GM06990 (cell line): ENCODE measurements around the gene CHRD.

Experiments
- DNase-seq: peaks from one replicate; pipeline ENCODE4 v3.0.0-alpha.2; 2011; ENCODE audit not compliant: insufficient read length; ENCODE audit errors: extremely low read depth
- H3K27me3 ChIP-seq: replicated peaks from 2 replicates; pipeline ENCODE4 v1.6.0; 2011; ENCODE audit warnings: low read length; ENCODE audit not compliant: control insufficient read depth, insufficient read depth
- H3K36me3 ChIP-seq: 2 replicates; pipeline ENCODE4 v1.5.1; 2011; ENCODE audit warnings: low read length; ENCODE audit not compliant: control insufficient read depth, insufficient read depth
- H3K4me3 ChIP-seq: replicated peaks from 2 replicates; pipeline ENCODE4 v1.5.1; 2011; ENCODE audit warnings: low read depth, mild to moderate bottlenecking, control low read depth, low read length
- TF ChIP-seq, protein P1 (sequence below): IDR thresholded peaks from 2 replicates; pipeline ENCODE4 v1.5.1; 2011; ENCODE audit warnings: low read length, control low read depth, mild to moderate bottlenecking, inconsistent platforms; ENCODE audit not compliant: insufficient read depth, poor library complexity, severe bottlenecking

The CHRD gene

DNA sequence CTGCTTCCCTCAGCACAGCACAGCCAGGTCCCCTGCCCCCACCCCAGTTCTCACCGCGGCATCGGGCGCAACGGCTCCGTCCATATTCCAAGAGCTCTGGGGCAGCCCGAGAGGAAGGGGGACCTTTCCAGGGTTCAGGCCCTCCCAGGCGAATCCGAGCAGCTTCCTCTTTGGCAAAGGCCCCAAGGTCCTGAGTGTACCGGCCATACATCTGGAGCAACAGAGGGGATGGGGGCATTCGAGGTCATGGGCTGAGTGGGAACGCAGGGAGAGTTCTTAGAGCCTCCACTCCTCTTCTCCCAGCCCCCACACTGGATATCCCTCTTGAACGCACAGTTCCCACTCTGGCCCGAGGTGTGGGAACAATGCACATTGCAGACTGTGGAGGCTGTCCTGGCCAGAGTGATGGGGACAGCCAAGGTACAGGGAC, 20.9 kb upstream of the CHRD start:
- Histone ChIP-seq H3K4me3 (no peak overlapping the region), H3K36me3 (no peaks in the 10 kb centered on the region), H3K27me3 (no peaks in the 10 kb centered on the region; the same call in 1 of the 2 replicates)
- TF ChIP-seq, protein P1, sequence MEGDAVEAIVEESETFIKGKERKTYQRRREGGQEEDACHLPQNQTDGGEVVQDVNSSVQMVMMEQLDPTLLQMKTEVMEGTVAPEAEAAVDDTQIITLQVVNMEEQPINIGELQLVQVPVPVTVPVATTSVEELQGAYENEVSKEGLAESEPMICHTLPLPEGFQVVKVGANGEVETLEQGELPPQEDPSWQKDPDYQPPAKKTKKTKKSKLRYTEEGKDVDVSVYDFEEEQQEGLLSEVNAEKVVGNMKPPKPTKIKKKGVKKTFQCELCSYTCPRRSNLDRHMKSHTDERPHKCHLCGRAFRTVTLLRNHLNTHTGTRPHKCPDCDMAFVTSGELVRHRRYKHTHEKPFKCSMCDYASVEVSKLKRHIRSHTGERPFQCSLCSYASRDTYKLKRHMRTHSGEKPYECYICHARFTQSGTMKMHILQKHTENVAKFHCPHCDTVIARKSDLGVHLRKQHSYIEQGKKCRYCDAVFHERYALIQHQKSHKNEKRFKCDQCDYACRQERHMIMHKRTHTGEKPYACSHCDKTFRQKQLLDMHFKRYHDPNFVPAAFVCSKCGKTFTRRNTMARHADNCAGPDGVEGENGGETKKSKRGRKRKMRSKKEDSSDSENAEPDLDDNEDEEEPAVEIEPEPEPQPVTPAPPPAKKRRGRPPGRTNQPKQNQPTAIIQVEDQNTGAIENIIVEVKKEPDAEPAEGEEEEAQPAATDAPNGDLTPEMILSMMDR, result no peak
- no peak for DNase-seq

DNA sequence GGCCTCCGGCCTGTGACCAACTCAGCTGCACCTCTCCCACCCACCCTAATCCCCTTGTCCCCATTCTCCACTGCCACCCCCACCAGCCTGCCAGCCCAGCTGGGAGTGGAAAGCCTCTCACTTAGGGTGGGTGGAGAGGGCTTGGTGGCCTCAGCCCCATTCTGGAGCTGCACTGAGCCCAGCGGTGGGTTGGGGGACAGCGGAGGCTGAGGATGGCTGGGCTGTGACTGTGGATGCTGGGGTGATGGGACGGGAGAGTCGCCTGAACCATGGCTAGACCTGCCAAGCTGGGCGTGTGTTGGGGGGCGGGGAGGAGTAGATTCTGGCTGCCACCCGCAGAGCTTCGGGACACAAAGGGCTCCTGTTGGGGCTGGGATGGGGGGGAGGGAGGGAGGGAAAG, 20.2 kb upstream of the CHRD start:
- Histone ChIP-seq H3K4me3 (no peak overlapping the region), H3K27me3 (no peaks in the 10 kb centered on the region; the same call in 1 of the 2 replicates), H3K36me3 (no peaks in the 10 kb centered on the region)
- DNase-seq, result no peak
- TF ChIP-seq, protein P1, result no peak

DNA sequence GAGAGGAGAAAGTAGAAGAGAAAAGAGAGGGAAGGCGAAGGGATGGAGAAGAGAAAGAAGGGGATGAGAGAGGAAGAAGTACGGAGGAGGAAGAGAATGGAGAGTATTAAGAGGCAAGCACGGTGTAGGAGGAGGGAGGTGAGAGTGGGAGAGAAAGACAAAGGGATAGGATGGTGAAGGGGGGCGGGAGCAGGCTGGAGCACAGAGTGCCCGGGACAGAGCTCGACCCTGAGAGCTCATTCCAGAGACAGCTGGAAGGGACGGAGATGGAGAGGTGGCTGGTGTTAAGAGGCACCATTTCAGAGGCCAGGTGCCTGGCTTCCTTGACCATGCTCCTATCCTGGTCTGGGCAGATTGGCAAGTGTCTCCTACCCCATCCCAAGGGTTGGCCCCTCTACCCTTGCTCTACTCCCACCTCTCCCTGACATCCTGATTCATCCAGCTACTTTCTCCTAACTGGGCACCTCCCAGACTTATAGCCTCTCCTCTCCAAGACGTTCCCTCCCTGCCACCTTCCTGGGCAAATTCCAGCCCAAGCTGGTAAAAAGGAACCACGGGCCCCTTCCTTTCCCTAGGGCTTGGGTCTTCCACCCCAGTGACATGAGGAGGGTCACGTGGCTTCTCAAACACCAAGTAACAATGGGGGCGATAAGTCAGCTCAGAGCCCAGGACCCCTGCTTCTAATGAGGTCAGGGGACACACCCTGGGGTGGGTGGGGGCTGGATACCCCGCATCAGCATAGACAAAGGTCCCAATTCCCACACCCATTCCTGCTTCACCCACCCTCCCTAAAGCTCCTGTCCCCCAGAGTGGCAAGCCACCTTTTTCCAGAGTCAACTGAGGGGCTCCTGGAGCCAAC, 19.6 kb upstream of the CHRD start:
- DNase-seq, result no peak
- no peaks in the 10 kb centered on the region; the same call in 1 of the 2 replicates for H3K27me3 ChIP-seq
- no peak overlapping the region for H3K4me3 ChIP-seq
- TF ChIP-seq, protein P1, result no peak
- no peaks in the 10 kb centered on the region; the same call in 1 of the 2 replicates for H3K36me3 ChIP-seq

DNA sequence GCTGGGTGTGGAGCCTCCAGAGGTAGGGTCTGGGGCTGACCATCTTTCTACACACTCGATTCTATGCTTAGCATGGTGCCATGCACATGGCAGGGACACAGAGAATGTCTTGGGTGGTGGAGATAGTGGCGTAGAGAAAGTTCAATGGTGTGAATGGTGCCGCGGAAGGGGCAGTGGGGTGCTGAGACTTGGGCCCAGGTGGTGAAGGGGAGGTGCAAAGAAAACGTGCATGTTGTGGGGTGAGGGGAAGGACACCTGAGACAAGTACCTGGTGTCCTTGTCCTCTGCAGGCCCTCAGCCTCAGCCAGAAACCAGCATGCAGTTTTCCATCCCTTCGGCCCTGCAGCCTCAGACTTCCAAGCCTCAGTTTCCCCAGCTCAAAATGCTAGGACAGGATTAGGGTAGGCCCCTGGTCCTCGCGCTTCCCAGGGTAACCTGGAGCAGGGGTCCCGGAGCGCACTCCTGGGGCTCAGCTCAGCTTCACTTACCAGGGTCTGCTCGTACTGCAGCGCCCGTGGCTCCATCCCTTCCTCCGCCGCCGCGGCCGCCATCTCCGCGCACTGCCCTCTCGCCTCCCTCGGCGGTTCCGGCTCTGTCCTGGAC, 18.8 kb upstream of the CHRD start:
- no peak for DNase-seq
- Histone ChIP-seq H3K36me3 (peaks cover 2% of the 10 kb centered on the region; the same call in 1 of the 2 replicates), H3K27me3 (no peaks in the 10 kb centered on the region; the same call in 1 of the 2 replicates), H3K4me3 (peak overlapping the region; percentile 95)
- TF ChIP-seq, protein P1, result no peak

DNA sequence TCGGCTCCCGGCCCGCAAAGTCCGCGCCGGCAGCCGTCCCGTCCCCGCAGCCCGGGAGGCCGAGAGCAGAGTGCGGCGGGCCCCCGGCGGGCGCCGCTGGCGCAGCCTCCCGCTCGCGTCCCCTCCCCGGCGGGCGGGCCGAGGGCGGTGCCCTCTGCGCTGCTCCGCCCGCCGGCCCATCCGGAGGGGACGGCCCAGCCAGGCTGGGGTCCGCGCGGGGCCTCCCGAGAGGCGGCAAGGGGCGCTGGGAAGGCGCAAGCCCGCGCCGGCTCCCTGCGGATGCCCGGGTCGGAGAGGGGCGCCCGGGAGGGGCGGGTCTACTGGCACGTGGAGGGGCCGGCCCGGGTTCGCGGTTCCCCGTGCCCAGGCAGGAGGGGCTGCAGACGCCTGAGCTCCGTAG, 18.3 kb upstream of the CHRD start, which contains the start of the genes CLCN2 and POLR2H:
Gene CLCN2 (minus strand): TSS at position 74 of the 400 bp plus-strand sequence. CDS start 126 bp downstream, outside the sequence.
Gene POLR2H (plus strand): TSS at position 179 of the 400 bp plus-strand sequence. CDS start 1,783 bp downstream, outside the sequence.
- TF ChIP-seq, protein P1, result no peak
- Histone ChIP-seq H3K4me3 (peak within 1 kb of the TSS; percentile 95), H3K27me3 (no peaks in the 10 kb centered on the region; the same call in 1 of the 2 replicates), H3K36me3 (peaks cover 2% of the 10 kb centered on the region; the same call in 1 of the 2 replicates)
- peak; percentile 65 for DNase-seq
